ENCODE results near the gene PLAGL2. TPM values are rescaled to one million over a fixed set of nuclear protein-coding genes. Genes with fewer than 3 reads are reported as not detected.

Gene PLAGL2
- polyA plus RNA-seq, 1 experiment: 3.1 TPM

DNA sequence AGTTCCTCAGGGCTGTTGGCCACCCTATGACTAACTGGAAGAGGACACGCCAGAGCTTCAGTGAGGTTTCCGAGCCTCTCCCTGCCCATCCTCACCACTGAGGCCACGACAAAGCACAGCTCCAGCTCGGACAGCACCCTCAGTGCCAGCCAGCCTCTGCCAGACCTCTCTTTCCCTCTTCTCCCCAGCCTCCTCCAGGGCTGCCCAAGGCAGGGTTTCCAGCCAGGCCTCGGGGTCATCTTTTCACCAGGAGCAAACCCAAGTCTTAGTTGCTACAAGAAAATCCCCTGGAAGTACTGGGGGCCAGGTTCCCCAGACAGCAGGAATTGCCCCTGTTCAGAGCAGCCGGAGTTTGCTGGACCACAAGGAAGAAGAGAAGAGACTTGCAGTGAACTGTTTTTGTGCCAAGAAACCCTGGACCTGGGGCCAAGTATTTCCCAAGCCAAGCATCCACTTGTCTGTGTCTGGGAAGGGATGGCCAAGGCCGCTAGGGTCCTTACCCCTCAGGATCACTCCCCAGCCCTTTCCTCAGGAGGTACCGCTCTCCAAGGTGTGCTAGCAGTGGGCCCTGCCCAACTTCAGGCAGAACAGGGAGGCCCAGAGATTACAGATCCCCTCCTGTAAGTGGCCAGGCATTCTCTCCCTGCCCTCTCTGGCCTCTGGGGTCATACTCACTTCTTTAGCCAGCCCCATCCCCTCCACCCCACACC lies 41.6 kb downstream of the PLAGL2 start:
- no peak overlapping the region for H3K4me3 ChIP-seq (ENCODE audit: low read depth, low read length)
- no peak for TF ChIP-seq CTCF (IDR thresholded peaks at IDR 0.05; ENCODE audit: insufficient read depth, low read depth, low read length)
- H3K27me3 ChIP-seq (ENCODE audit: control insufficient read depth, insufficient read depth, low read length): no peaks in the 10 kb centered on the region
- H3K36me3 ChIP-seq (ENCODE audit: control insufficient read depth, insufficient read depth, low read length): peaks cover 30% of the 10 kb centered on the region
- no peak for DNase-seq (ENCODE audit: low read depth)
- POLR2A ChIA-PET: no interaction called here
- CTCF ChIA-PET: no interaction called here

DNA sequence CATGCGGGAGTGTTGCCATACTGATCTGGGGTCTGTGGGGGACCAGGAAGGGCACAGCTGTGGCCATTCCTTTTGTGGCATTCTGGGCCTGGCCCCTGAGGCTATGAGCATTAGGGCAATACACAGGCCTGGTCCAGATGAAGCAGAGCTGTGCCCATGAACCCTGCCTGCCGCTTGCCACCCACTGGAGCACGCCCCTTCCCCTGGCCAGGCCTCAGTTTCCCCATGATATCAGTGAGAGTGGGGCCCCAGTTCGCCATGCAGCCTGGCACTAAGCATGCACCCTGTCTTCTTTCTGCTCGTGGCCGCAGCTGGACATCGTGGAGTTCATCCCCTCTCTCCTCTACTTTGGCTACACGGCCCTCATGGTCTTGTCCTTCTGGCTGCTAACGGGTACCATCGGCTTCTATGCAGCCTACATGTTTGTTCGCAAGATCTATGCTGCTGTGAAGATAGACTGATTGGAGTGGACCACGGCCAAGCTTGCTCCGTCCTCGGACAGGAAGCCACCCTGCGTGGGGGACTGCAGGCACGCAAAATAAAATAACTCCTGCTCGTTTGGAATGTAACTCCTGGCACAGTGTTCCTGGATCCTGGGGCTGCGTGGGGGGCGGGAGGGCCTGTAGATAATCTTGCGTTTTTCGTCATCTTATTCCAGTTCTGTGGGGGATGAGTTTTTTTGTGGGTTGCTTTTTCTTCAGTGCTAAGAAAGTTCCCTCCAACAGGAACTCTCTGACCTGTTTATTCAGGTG lies 42.4 kb downstream of the PLAGL2 start:
- TF ChIP-seq CTCF (IDR thresholded peaks at IDR 0.05; ENCODE audit: insufficient read depth, low read depth, low read length): no peak
- no peak overlapping the region for H3K4me3 ChIP-seq (ENCODE audit: low read depth, low read length)
- DNase-seq (ENCODE audit: low read depth): no peak
- POLR2A ChIA-PET: no interaction called here
- H3K36me3 ChIP-seq (ENCODE audit: control insufficient read depth, insufficient read depth, low read length): peaks cover 34% of the 10 kb centered on the region
- CTCF ChIA-PET: no interaction called here
- H3K27me3 ChIP-seq (ENCODE audit: control insufficient read depth, insufficient read depth, low read length): no peaks in the 10 kb centered on the region

DNA sequence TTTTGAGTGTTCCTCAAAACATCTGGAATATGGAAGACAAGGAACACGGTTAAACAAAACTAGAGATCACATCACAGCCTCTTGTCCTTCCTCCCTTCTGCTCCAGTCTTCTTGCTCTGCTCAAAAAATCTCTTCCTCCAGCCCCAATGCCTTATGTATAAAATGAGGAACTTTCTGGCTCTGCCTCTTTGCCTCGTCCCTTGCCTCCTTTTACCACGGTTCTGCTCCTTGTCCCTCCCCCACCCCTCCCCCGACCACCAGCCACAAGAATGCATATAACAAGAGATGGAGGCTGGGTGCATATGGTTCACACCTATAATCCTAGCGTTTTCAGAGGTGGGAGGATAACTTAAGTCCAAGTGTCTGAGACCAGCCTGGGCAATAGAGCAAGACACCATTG lies 43.6 kb downstream of the PLAGL2 start:
- H3K4me3 ChIP-seq (ENCODE audit: low read depth, low read length): no peak overlapping the region
- no peak for DNase-seq (ENCODE audit: low read depth)
- peaks cover 45% of the 10 kb centered on the region for H3K36me3 ChIP-seq (ENCODE audit: control insufficient read depth, insufficient read depth, low read length)
- no peak for TF ChIP-seq CTCF (IDR thresholded peaks at IDR 0.05; ENCODE audit: insufficient read depth, low read depth, low read length)
- H3K27me3 ChIP-seq (ENCODE audit: control insufficient read depth, insufficient read depth, low read length): no peaks in the 10 kb centered on the region
- ChIA-PET CTCF (interaction anchor here (0.6 kb wide), 1 partner anchor 1228 kb away, joined by 3 read pairs; no protein-coding TSS in a partner anchor), POLR2A (no interaction called here)

DNA sequence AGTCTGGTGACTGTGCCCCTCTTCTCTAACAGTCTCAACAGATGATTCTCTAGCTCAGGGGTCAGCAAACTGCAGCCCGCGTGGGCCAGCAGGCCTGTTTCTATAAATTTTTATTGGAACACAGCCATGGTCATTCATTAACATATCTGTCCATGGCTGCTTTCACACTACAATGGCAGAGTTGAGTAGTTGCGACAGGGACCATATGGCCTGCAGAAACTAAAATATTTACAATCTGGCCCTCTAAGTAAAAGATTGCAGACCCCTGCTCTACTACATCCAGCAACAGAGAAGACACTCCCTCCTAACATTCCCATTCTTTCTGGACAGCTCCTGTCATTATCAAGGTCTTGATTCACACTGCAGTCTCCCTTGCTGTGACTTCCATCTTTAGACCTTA lies 45.2 kb downstream of the PLAGL2 start:
- H3K36me3 ChIP-seq (ENCODE audit: control insufficient read depth, insufficient read depth, low read length): peaks cover 53% of the 10 kb centered on the region
- no peak overlapping the region for H3K4me3 ChIP-seq (ENCODE audit: low read depth, low read length)
- H3K27me3 ChIP-seq (ENCODE audit: control insufficient read depth, insufficient read depth, low read length): no peaks in the 10 kb centered on the region
- DNase-seq (ENCODE audit: low read depth): no peak
- TF ChIP-seq CTCF (IDR thresholded peaks at IDR 0.05; ENCODE audit: insufficient read depth, low read depth, low read length): no peak
- CTCF ChIA-PET: no interaction called here
- POLR2A ChIA-PET: no interaction called here

- Histone ChIP-seq H3K27me3 (ENCODE audit: control insufficient read depth, insufficient read depth, low read length) (no peaks in the 10 kb centered on the region), H3K36me3 (ENCODE audit: control insufficient read depth, insufficient read depth, low read length) (peaks cover 47% of the 10 kb centered on the region), H3K4me3 (ENCODE audit: low read depth, low read length) (no peak overlapping the region)
- CTCF ChIA-PET: no interaction called here
- POLR2A ChIA-PET: no interaction called here
- DNase-seq (ENCODE audit: low read depth): no peak
- TF ChIP-seq CTCF (IDR thresholded peaks at IDR 0.05; ENCODE audit: insufficient read depth, low read depth, low read length): no peak
These were observed 47.2 kb downstream of the PLAGL2 start for GRCh38 chr20:32160341-32160740.

Data from BJ (cell line).